H1 (cell line): ENCODE results near the gene NDUFA11. TPM values are rescaled to one million over a fixed set of nuclear protein-coding genes. Genes with fewer than 3 reads are reported as not detected.

Experiments used
- CTCF ChIA-PET: fragments of 300-600 bp; sonication (Branson Sonifier 250); formaldehyde crosslinking; loops from one replicate; lab custom pipeline; 2021; ENCODE audit not compliant: partially characterized antibody; lab: Charles Lee
- POLR2A ChIA-PET: fragments of 300-600 bp; sonication (Branson Sonifier 250); formaldehyde crosslinking; loops from one replicate; lab custom pipeline; 2021; ENCODE audit warnings: inconsistent platforms; ENCODE audit not compliant: partially characterized antibody; lab: Charles Lee
- DNase-seq, 2 experiments: peaks; one replicate each; pipeline versions ENCODE4 v3.0.0 to v3.0.0-alpha.2; 2010 to 2022; ENCODE audit warnings: low spot score in 2 of 2, low read depth in 1 of 2, mixed read lengths in 1 of 2
- FAIRE-seq: peaks from 2 replicates; lab custom pipeline; 2011; peaks lifted over from hg19 to GRCh38; lab: Jason Lieb, UNC
- H2AFZ ChIP-seq: 2 replicates; pipeline ENCODE4 v1.8.1; 2012; ENCODE audit warnings: low read length, inconsistent platforms
- H2AK5ac ChIP-seq: 2 replicates; pipeline ENCODE4 v1.6.1; 2013; ENCODE audit warnings: low read depth, low read length
- H2BK120ac ChIP-seq: replicated peaks from 2 replicates; pipeline ENCODE3; 2013; ENCODE audit warnings: low read depth, low read length, inconsistent platforms
- H2BK12ac ChIP-seq: 2 replicates; pipeline ENCODE4 v1.6.1; 2013; ENCODE audit warnings: low read depth, low read length
- H2BK15ac ChIP-seq: 2 replicates; pipeline ENCODE4 v1.6.1; 2013; ENCODE audit warnings: low read length
- H2BK20ac ChIP-seq: 2 replicates; pipeline ENCODE4 v1.6.1; 2013; ENCODE audit warnings: low read length
- H2BK5ac ChIP-seq: 2 replicates; pipeline ENCODE4 v1.6.1; 2013; ENCODE audit warnings: low read depth, low read length
- H3K14ac ChIP-seq: 2 replicates; pipeline ENCODE4 v1.6.1; 2013; ENCODE audit warnings: inconsistent platforms; ENCODE audit not compliant: insufficient read length
- H3K18ac ChIP-seq: 2 replicates; pipeline ENCODE4 v1.6.1; 2013; ENCODE audit warnings: low read length; ENCODE audit errors: extremely low read depth
- H3K23ac ChIP-seq: 2 replicates; pipeline ENCODE4 v1.6.1; 2013; ENCODE audit warnings: inconsistent platforms; ENCODE audit not compliant: insufficient read length
- H3K23me2 ChIP-seq: 2 replicates; pipeline ENCODE4 v1.6.1; 2013; ENCODE audit warnings: low read depth, low read length
- H3K27ac ChIP-seq: 2 replicates; pipeline ENCODE4 v1.6.1; 2011; ENCODE audit warnings: low read depth, low read length, inconsistent platforms
- H3K27me3 ChIP-seq, 4 experiments: replicated peaks in 1 of 4; 1 replicate in 1 of 4; 2 replicates in 3 of 4; pipeline versions ENCODE4 v1.6.1 to v1.8.1; 2011 to 2013; ENCODE audit warnings: low read length in 3 of 4, mild to moderate bottlenecking in 3 of 4, inconsistent platforms in 2 of 4, mixed read lengths in 2 of 4, moderate library complexity in 1 of 4; ENCODE audit not compliant: control insufficient read depth in 3 of 4, insufficient read depth in 3 of 4; ENCODE audit errors: extremely low read depth in 1 of 4
- H3K36me3 ChIP-seq, 4 experiments: 2 replicates each; pipeline versions ENCODE4 v1.6.1 to v1.8.1; 2011 to 2013; ENCODE audit warnings: mild to moderate bottlenecking in 4 of 4, low read length in 3 of 4, moderate library complexity in 2 of 4, control low read depth in 1 of 4, inconsistent platforms in 1 of 4; ENCODE audit not compliant: insufficient read depth in 4 of 4, control insufficient read depth in 2 of 4
- H3K4ac ChIP-seq: replicated peaks from 2 replicates; pipeline ENCODE3; 2013; ENCODE audit warnings: low read length, low read depth, mixed read lengths, inconsistent platforms; ENCODE audit not compliant: insufficient read length
- H3K4me1 ChIP-seq, 4 experiments: replicated peaks in 1 of 4; 1 replicate in 1 of 4; 2 replicates in 3 of 4; pipeline versions ENCODE4 v1.6.1 to v1.8.1; 2011 to 2013; ENCODE audit warnings: low read length in 3 of 4, inconsistent platforms in 2 of 4, mixed read lengths in 1 of 4; ENCODE audit not compliant: insufficient read depth in 4 of 4, control insufficient read depth in 3 of 4
- H3K4me2 ChIP-seq, 2 experiments: 2 replicates each; pipeline versions ENCODE4 v1.6.1 to v1.8.1; 2011 to 2013; ENCODE audit warnings: low read depth in 2 of 2, low read length in 2 of 2, control low read depth in 1 of 2, inconsistent platforms in 1 of 2, mild to moderate bottlenecking in 1 of 2; ENCODE audit not compliant: insufficient read depth in 1 of 2
- H3K4me3 ChIP-seq, 4 experiments: fragments of 200-600, 300-600 bp in 1 of 4; sonication (generic), shearing (Covaris generic), sonication (Bioruptor Twin) in 1 of 4; 2 replicates each; pipeline versions ENCODE4 v1.5.1 to v1.8.1; 2011 to 2016; ENCODE audit warnings: low read length in 4 of 4, low read depth in 3 of 4, control low read depth in 2 of 4, inconsistent platforms in 2 of 4, mild to moderate bottlenecking in 2 of 4, mixed read lengths in 1 of 4, moderate library complexity in 1 of 4; ENCODE audit not compliant: insufficient read depth in 2 of 4; ENCODE audit errors: extremely low read depth in 1 of 4
- H3K56ac ChIP-seq: replicated peaks from 2 replicates; pipeline ENCODE3; 2013; ENCODE audit warnings: low read depth, mild to moderate bottlenecking, mixed read lengths, low read length, inconsistent platforms; ENCODE audit not compliant: insufficient read length
- H3K79me1 ChIP-seq: 2 replicates; pipeline ENCODE4 v1.6.1; 2013; ENCODE audit warnings: low read depth, low read length, control low read depth
- H3K79me2 ChIP-seq, 2 experiments: 2 replicates each; pipeline versions ENCODE4 v1.6.1 to v1.8.1; 2012 to 2013; ENCODE audit warnings: low read length in 2 of 2, mild to moderate bottlenecking in 2 of 2, inconsistent platforms in 1 of 2; ENCODE audit not compliant: insufficient read depth in 2 of 2, control insufficient read depth in 1 of 2
- H3K9ac ChIP-seq, 4 experiments: replicated peaks in 1 of 4; 1 replicate in 1 of 4; 2 replicates in 3 of 4; pipeline versions ENCODE4 v1.6.1 to v1.8.1; 2011 to 2013; ENCODE audit warnings: low read depth in 3 of 4, low read length in 3 of 4, control low read depth in 2 of 4, mild to moderate bottlenecking in 2 of 4, moderate library complexity in 2 of 4, inconsistent platforms in 1 of 4; ENCODE audit errors: extremely low read depth in 1 of 4
- H3K9me3 ChIP-seq, 2 experiments: 2 replicates each; pipeline versions ENCODE4 v1.6.1 to v1.8.1; 2012 to 2013; ENCODE audit warnings: mild to moderate bottlenecking in 2 of 2, moderate library complexity in 2 of 2, control low read depth in 1 of 2, inconsistent platforms in 1 of 2, low read depth in 1 of 2, low read length in 1 of 2, mixed read lengths in 1 of 2; ENCODE audit not compliant: insufficient read depth in 2 of 2
- H4K20me1 ChIP-seq, 2 experiments: replicated peaks in 1 of 2; 2 replicates each; pipeline versions ENCODE3 to v1.8.1; 2011 to 2013; ENCODE audit warnings: inconsistent platforms in 2 of 2, low read length in 2 of 2, mild to moderate bottlenecking in 1 of 2; ENCODE audit not compliant: insufficient read depth in 2 of 2, control insufficient read depth in 1 of 2
- H4K5ac ChIP-seq: 2 replicates; pipeline ENCODE4 v1.6.1; 2013; ENCODE audit warnings: low read length, low read depth, mixed read lengths, inconsistent platforms; ENCODE audit not compliant: insufficient read length
- H4K8ac ChIP-seq: 2 replicates; pipeline ENCODE4 v1.8.0; 2013; ENCODE audit warnings: mild to moderate bottlenecking, moderate library complexity, low read length, inconsistent platforms; ENCODE audit not compliant: insufficient read depth; ENCODE audit errors: extremely low read depth
- H4K91ac ChIP-seq: replicated peaks from 2 replicates; pipeline ENCODE3; 2013; ENCODE audit warnings: low read length, mixed read lengths, inconsistent platforms; ENCODE audit not compliant: insufficient read length
- ASH2L ChIP-seq: fragments of 200-600, 300-600 bp; sonication (generic); IDR thresholded peaks from one replicate; pipeline ENCODE4 v1.7.1; 2017; ENCODE audit warnings: low read length
- CHD1 ChIP-seq: IDR thresholded peaks from 2 replicates; pipeline ENCODE4 v1.6.1; 2012; ENCODE audit warnings: low read depth, low read length, improper control_type of control experiment
- CTBP2 ChIP-seq: IDR thresholded peaks from 2 replicates; pipeline ENCODE4 v1.7.0; 2011; ENCODE audit warnings: borderline replicate concordance, mild to moderate bottlenecking, moderate library complexity, mixed read lengths, low read length; ENCODE audit not compliant: insufficient read depth, insufficient read length
- GABPA ChIP-seq: IDR thresholded peaks from 2 replicates; pipeline ENCODE4 v1.6.1; 2011; ENCODE audit warnings: mild to moderate bottlenecking, low read length, moderate library complexity, borderline replicate concordance; ENCODE audit not compliant: insufficient read depth
- JUND ChIP-seq: IDR thresholded peaks from 2 replicates; pipeline ENCODE4 v1.6.1; 2011; ENCODE audit warnings: mild to moderate bottlenecking, improper control_type of control experiment, low read length
- KDM4A ChIP-seq: IDR thresholded peaks from one replicate; pipeline ENCODE4 v1.7.1; 2012; ENCODE audit warnings: low read depth, mild to moderate bottlenecking, moderate library complexity, low read length, inconsistent platforms; ENCODE audit not compliant: severe bottlenecking
- NANOG ChIP-seq: IDR thresholded peaks from 2 replicates; pipeline ENCODE4 v1.6.1; 2011; ENCODE audit warnings: low read length, low read depth, mild to moderate bottlenecking, inconsistent platforms; ENCODE audit not compliant: insufficient read depth, poor library complexity, severe bottlenecking
- RBBP5 ChIP-seq: IDR thresholded peaks from 2 replicates; pipeline ENCODE4 v1.7.1; 2012; ENCODE audit warnings: low read depth, mild to moderate bottlenecking, inconsistent platforms, low read length, moderate library complexity, borderline replicate concordance
- RFX5 ChIP-seq: IDR thresholded peaks from 2 replicates; pipeline ENCODE4 v1.6.1; 2011; ENCODE audit warnings: low read depth, low read length, improper control_type of control experiment, borderline replicate concordance
- RNF2 ChIP-seq: fragments of 200-900, 300-1000 bp; sonication (generic); IDR thresholded peaks from 2 replicates; pipeline ENCODE4 v1.7.1; 2016; ENCODE audit warnings: borderline replicate concordance, low read depth, mild to moderate bottlenecking, antibody characterized with exemption, low read length; ENCODE audit not compliant: poor library complexity, severe bottlenecking; ENCODE audit errors: missing control alignments
- SIRT6 ChIP-seq: IDR thresholded peaks from one replicate; pipeline ENCODE4 v1.7.1; 2012; ENCODE audit warnings: low read length, inconsistent platforms
- SP4 ChIP-seq: IDR thresholded peaks from 2 replicates; pipeline ENCODE4 v1.6.1; 2012; ENCODE audit warnings: low read length, inconsistent platforms
- SUZ12 ChIP-seq: fragments of 200-600 bp; sonication (generic); IDR thresholded peaks from 2 replicates; pipeline ENCODE4 v1.6.1; 2012; ENCODE audit warnings: mild to moderate bottlenecking, inconsistent platforms, low read length, moderate library complexity, mixed read lengths
- ZNF274 ChIP-seq: IDR thresholded peaks from 2 replicates; pipeline ENCODE4 v1.7.0; 2012; ENCODE audit warnings: low read length, borderline replicate concordance; ENCODE audit errors: extremely low read depth
- WGBS, 2 experiments: shearing (Covaris generic) in 1 of 2; methylation state at CpG; one replicate each; pipeline versions ENCODE4 v1.1.6 to v1.1.7; 2013 to 2015; ENCODE audit warnings: low lambda C conversion rate in 2 of 2, mixed read lengths in 2 of 2, inconsistent platforms in 1 of 2, low coverage in 1 of 2, missing lambda C conversion rate in 1 of 2; ENCODE audit not compliant: insufficient replicate concordance in 2 of 2, insufficient coverage in 1 of 2, insufficient read length in 1 of 2; ENCODE audit errors: extremely low coverage in 1 of 2, missing lambda C conversion rate in 1 of 2; 5-methylcytosine and 5-hydroxymethylcytosine counted together
- polyA plus RNA-seq, 7 experiments: library from polyadenylated mRNA; depleted of rRNA in 3 of 7; stranded (reverse) in 5 of 7; unstranded in 2 of 7; fragments of >200 nt in 5 of 7; fragments of 200-250 nt in 2 of 7; gene quantifications; 1 replicate in 5 of 7; 2 replicates in 1 of 7; 4 replicates in 1 of 7; pipeline versions ENCODE4 v1.2.1 to v1.2.3, GENCODE V29; 2011 to 2013; ENCODE audit warnings: missing spikeins in 2 of 7, mixed read lengths in 2 of 7
- total RNA-seq: library from RNA; stranded (reverse); fragmentation: NEBNext Ultra II Directional; extraction: Animal tissue kit (Norgen Biotek cat#: 25700); gene quantifications from 2 replicates; pipeline ENCODE4 v1.2.1, GENCODE V29; 2021

NDUFA11 gene
- total and polyA plus RNA-seq, 2 of the 8 experiments (the other 6 are each of a cell fraction or from before 2014, with no cell fraction given): 205 to 1,037 TPM

DNA sequence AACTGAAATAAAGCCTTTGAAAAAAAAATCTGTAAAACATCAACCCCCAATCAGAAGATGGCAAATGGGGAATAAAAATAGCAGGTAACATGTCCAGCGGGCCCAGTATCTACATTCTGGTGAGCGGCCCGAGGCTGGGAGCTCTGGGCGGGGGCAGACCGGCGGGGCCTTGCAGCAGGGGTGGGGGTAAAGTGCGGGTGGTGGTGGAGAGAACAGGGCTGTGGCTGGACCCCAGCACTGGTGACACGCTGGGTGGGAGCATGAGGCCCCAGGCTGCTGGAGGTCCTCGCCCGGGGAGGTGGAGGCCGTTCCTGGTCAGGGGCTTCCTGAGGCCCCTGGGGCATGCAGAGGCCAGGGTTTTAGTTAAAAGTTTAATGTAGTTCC is 12.2 kb upstream of the NDUFA11 start:
- H4K91ac ChIP-seq: no peak overlapping the region
- H2BK15ac ChIP-seq: no peak overlapping the region
- H3K14ac ChIP-seq: no peak overlapping the region
- no peak overlapping the region for H2AK5ac ChIP-seq
- ChIA-PET POLR2A (no interaction called here), CTCF (interaction anchor here (0.7 kb wide), 3 partner anchors 13 to 121 kb away, joined by 3 to 4 read pairs (median 3); no protein-coding TSS in a partner anchor)
- no peak for DNase-seq
- H3K79me1 ChIP-seq: no peaks in the 10 kb centered on the region
- 91% methylated on average over 9 of the region's 11 CpGs; no CpG with 5 or more reads in 1 of the 2 experiments for WGBS, 2 experiments
- no peaks in the 10 kb centered on the region for H3K9me3 ChIP-seq
- no peak overlapping the region for H3K56ac ChIP-seq
- peaks cover 3 to 27% (median 16%) of the 10 kb centered on the region in 4 experiments; a peak in 7 of 8 replicates for H3K36me3 ChIP-seq
- H4K8ac ChIP-seq: no peak overlapping the region
- H3K27ac ChIP-seq: no peak overlapping the region
- peaks cover 3 to 6% of the 10 kb centered on the region in 2 experiments for H4K20me1 ChIP-seq
- no peaks in the 10 kb centered on the region for H3K27me3 ChIP-seq
- H2BK120ac ChIP-seq: no peak overlapping the region
- no peak overlapping the region for H2BK5ac ChIP-seq
- H2BK20ac ChIP-seq: no peak overlapping the region
- no peak overlapping the region for H3K9ac ChIP-seq
- no peak overlapping the region for H3K18ac ChIP-seq
- no peaks in the 10 kb centered on the region for H3K4me1 ChIP-seq
- H4K5ac ChIP-seq: no peak overlapping the region
- H3K4me2 ChIP-seq: no peak overlapping the region
- H3K23ac ChIP-seq: no peak overlapping the region
- no peaks in the 10 kb centered on the region for H3K23me2 ChIP-seq
- no peak overlapping the region for H2BK12ac ChIP-seq
- no peaks in the 10 kb centered on the region for H3K79me2 ChIP-seq
- no peak overlapping the region for H2AFZ ChIP-seq
- no peak for FAIRE-seq
- H3K4me3 ChIP-seq: no peak overlapping the region
- no peak overlapping the region for H3K4ac ChIP-seq
- TF ChIP-seq KDM4A: no peak
- TF ChIP-seq SIRT6: no peak
- TF ChIP-seq CHD1: no peak
- no peak for TF ChIP-seq JUND
- TF ChIP-seq RNF2: no peak
- TF ChIP-seq RFX5: no peak
- TF ChIP-seq ASH2L: no peak
- no peak for TF ChIP-seq SP4
- no peak for TF ChIP-seq RBBP5
- TF ChIP-seq CTBP2: no peak
- TF ChIP-seq GABPA: no peak
- no peak for TF ChIP-seq SUZ12
- TF ChIP-seq ZNF274: no peak
- no peak for TF ChIP-seq NANOG
